Activated T-helper 2 cell treated with anti-CD3 and anti-CD28 coated beads, Interferon-gamma antibody, Interleukin-2, Interleukin-4, amounts not matched to agents 10 μg/mL and 5 μg/mL and 100 μg/mL, durations not matched to agents 14 hours and 24 hours and 36 hours (primary cell): Measurements from ENCODE around the gene PLEKHS1. TPM values are rescaled to one million over a fixed set of nuclear protein-coding genes. Genes with fewer than 3 reads are reported as not detected.
"Not testable (repeated sequence)": the region's sequence is repeated elsewhere in the genome, so short reads cannot be mapped to it uniquely, and the experiment has no call there.

Experiments
- DNase-seq: peaks from one replicate; pipeline ENCODE4 v3.0.0; 2021; ENCODE audit warnings: low spot score
- H3K27ac Mint-ChIP-seq: one replicate; pipeline ENCODE4 v1.8.0; 2021; ENCODE audit warnings: mixed read lengths
- H3K27me3 Mint-ChIP-seq: one replicate; pipeline ENCODE4 v1.8.0; 2021; ENCODE audit warnings: low read depth, mixed read lengths
- H3K36me3 Mint-ChIP-seq: one replicate; pipeline ENCODE4 v1.8.0; 2021; ENCODE audit warnings: low read depth, mixed read lengths
- H3K4me1 Mint-ChIP-seq: one replicate; pipeline ENCODE4 v1.8.0; 2021; ENCODE audit warnings: low read depth, mixed read lengths
- H3K4me3 Mint-ChIP-seq: one replicate; pipeline ENCODE4 v1.8.0; 2021; ENCODE audit warnings: low read depth, mild to moderate bottlenecking, moderate library complexity, mixed read lengths
- H3K9me3 Mint-ChIP-seq: one replicate; pipeline ENCODE4 v1.8.0; 2021; ENCODE audit warnings: mixed read lengths
- intact Hi-C: fragments of 100-400 bp; cut with micrococcal nuclease; formaldehyde crosslinking; loops from one replicate; pipeline ENCODE4 v1.15.1; 2023
- total RNA-seq: library from RNA; stranded (reverse); gene quantifications from 2 replicates; pipeline ENCODE4 v1.2.3, GENCODE V29; 2022

PLEKHS1 gene
- total RNA-seq, 1 donor from 2014 or later = not detected

- H3K9me3 Mint-ChIP-seq, H3K4me1 Mint-ChIP-seq, H3K27ac Mint-ChIP-seq, DNase-seq, intact Hi-C loops, H3K36me3 Mint-ChIP-seq, H3K4me3 Mint-ChIP-seq: not testable (repeated sequence)
- peaks cover 19% of the 10 kb centered on the region for H3K27me3 Mint-ChIP-seq
Observed at GRCh38 chr10:113821306-113821705, 69.8 kb downstream of the PLEKHS1 start.

GRCh38 chr10:113822174-113822573 is 70.7 kb downstream of the PLEKHS1 start:
- Mint-ChIP-seq H3K4me1 (no peaks in the 10 kb centered on the region), H3K4me3 (no peak overlapping the region), H3K36me3 (no peaks in the 10 kb centered on the region), H3K27me3 (peaks cover 21% of the 10 kb centered on the region), H3K27ac (no peak overlapping the region), H3K9me3 (no peaks in the 10 kb centered on the region)
- intact Hi-C loops = no loop called here
- DNase-seq = no peak

- DNase-seq = no peak
- no peak overlapping the region for H3K4me3 Mint-ChIP-seq
- no peaks in the 10 kb centered on the region for H3K9me3 Mint-ChIP-seq
- intact Hi-C loops = no loop called here
- no peaks in the 10 kb centered on the region for H3K4me1 Mint-ChIP-seq
- no peak overlapping the region for H3K27ac Mint-ChIP-seq
- no peaks in the 10 kb centered on the region for H3K36me3 Mint-ChIP-seq
- peaks cover 29% of the 10 kb centered on the region for H3K27me3 Mint-ChIP-seq
Observed at GRCh38 chr10:113823389-113823788, 71.9 kb downstream of the PLEKHS1 start.

- intact Hi-C loops = no loop called here
- no peak overlapping the region for H3K27ac Mint-ChIP-seq
- H3K4me3 Mint-ChIP-seq = no peak overlapping the region
- H3K27me3 Mint-ChIP-seq = peaks cover 38% of the 10 kb centered on the region
- H3K36me3 Mint-ChIP-seq = no peaks in the 10 kb centered on the region
- no peaks in the 10 kb centered on the region for H3K4me1 Mint-ChIP-seq
- H3K9me3 Mint-ChIP-seq = no peaks in the 10 kb centered on the region
- no peak for DNase-seq
Observed at GRCh38 chr10:113825791-113826190, 74.3 kb downstream of the PLEKHS1 start.

DNA sequence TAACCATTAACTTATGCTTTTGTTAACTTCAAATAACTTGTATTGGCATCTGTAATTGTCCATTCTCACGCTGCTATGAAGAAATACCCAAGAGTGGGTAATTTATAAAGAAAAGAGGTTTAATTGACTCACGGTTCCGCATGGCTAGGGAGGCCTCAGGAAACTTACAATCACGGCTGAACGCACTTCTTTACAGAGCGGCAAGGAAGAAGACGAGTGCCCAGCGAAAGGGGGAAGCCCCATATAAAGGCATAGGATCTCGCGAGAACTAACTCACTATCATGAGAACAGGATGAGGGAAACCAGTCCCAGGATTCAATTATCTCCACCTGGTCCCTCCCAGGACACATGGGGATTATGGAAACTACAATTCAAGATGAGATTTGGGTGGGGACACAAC is 77.1 kb downstream of the PLEKHS1 start:
- H3K36me3 Mint-ChIP-seq, H3K4me3 Mint-ChIP-seq, H3K27ac Mint-ChIP-seq, H3K9me3 Mint-ChIP-seq, DNase-seq, H3K4me1 Mint-ChIP-seq, intact Hi-C loops: not testable (repeated sequence)
- peaks cover 52% of the 10 kb centered on the region for H3K27me3 Mint-ChIP-seq

Other genes starting within 250 kb of the PLEKHS1 start
- gene HABP2, start 198.6 kb upstream of the PLEKHS1 start, total RNA-seq = not detected in 2 replicates
- not detected in 2 replicates for gene NRAP, start 87.6 kb upstream of the PLEKHS1 start, total RNA-seq
- gene CASP7, start 71.8 kb upstream of the PLEKHS1 start, total RNA-seq = 16.0 and 16.6 TPM in 2 replicates
- gene DCLRE1A, start 102.4 kb downstream of the PLEKHS1 start, total RNA-seq = 14.1 and 15.2 TPM in 2 replicates
- 25.9 and 26.0 TPM in 2 replicates for gene NHLRC2, start 103.0 kb downstream of the PLEKHS1 start, total RNA-seq